DOHH2 (cell line): ENCODE measurements around the gene LCN9.

Source experiments
- H3F3A ChIP-seq: fragments of 200-600 bp; sonication (generic), shearing (Covaris generic); 2 replicates; pipeline ENCODE4 v1.6.0; 2016; ENCODE audit warnings: antibody characterized with exemption, mild to moderate bottlenecking; ENCODE audit not compliant: control insufficient read depth, insufficient read depth
- H3K27ac ChIP-seq: fragments of 200-600 bp; sonication (generic); 2 replicates; pipeline ENCODE4 v1.5.1; 2014; ENCODE audit warnings: low read depth, mild to moderate bottlenecking, low read length, moderate library complexity
- H3K27me3 ChIP-seq: fragments of 200-600 bp; sonication (generic); 2 replicates; pipeline ENCODE4 v1.6.1; 2014; ENCODE audit warnings: mild to moderate bottlenecking, low read length, mixed read lengths; ENCODE audit not compliant: control insufficient read depth
- H3K36me3 ChIP-seq: fragments of 200-600 bp; sonication (generic); 2 replicates; pipeline ENCODE4 v1.6.1; 2014; ENCODE audit warnings: mild to moderate bottlenecking, low read length, moderate library complexity, mixed read lengths; ENCODE audit not compliant: control insufficient read depth
- H3K4me1 ChIP-seq: fragments of 200-600 bp; sonication (generic); 2 replicates; pipeline ENCODE4 v1.6.1; 2014; ENCODE audit warnings: mild to moderate bottlenecking, low read length, mixed read lengths; ENCODE audit not compliant: control insufficient read depth
- H3K4me2 ChIP-seq: fragments of 200-600 bp; sonication (generic); 2 replicates; pipeline ENCODE4 v1.6.0; 2014; ENCODE audit warnings: mild to moderate bottlenecking, low read length, moderate library complexity
- H3K4me3 ChIP-seq: fragments of 200-600 bp; sonication (generic); 2 replicates; pipeline ENCODE4 v1.5.1; 2014; ENCODE audit warnings: mild to moderate bottlenecking, low read length, mixed read lengths
- H3K79me2 ChIP-seq: fragments of 200-600 bp; sonication (generic); 2 replicates; pipeline ENCODE4 v1.6.1; 2014; ENCODE audit warnings: mild to moderate bottlenecking, low read length, mixed read lengths; ENCODE audit not compliant: control insufficient read depth
- H3K9me2 ChIP-seq: fragments of 200-600 bp; sonication (generic); replicated peaks from 2 replicates; pipeline ENCODE4 v1.6.1; 2014; ENCODE audit warnings: mild to moderate bottlenecking, low read length, mixed read lengths; ENCODE audit not compliant: control insufficient read depth
- H3K9me3 ChIP-seq: fragments of 200-600 bp; sonication (generic); 2 replicates; pipeline ENCODE4 v1.6.1; 2014; ENCODE audit warnings: antibody characterized with exemption, low read length, mixed read lengths; ENCODE audit not compliant: control insufficient read depth, insufficient read depth
- H4K20me1 ChIP-seq: fragments of 200-600 bp; sonication (generic); 2 replicates; pipeline ENCODE4 v1.6.0; 2014; ENCODE audit warnings: low read depth, mild to moderate bottlenecking, antibody characterized with exemption, low read length, moderate library complexity; ENCODE audit not compliant: control insufficient read depth, insufficient read depth
- EZH2phosphoT487 ChIP-seq: fragments of 200-600 bp; sonication (generic); IDR thresholded peaks from 2 replicates; pipeline ENCODE4 v1.6.1; 2017; ENCODE audit warnings: borderline replicate concordance, mild to moderate bottlenecking, antibody characterized with exemption, low read length, moderate library complexity, mixed read lengths
- TF ChIP-seq, protein P1 (sequence below): fragments of 200-600 bp; sonication (generic); IDR thresholded peaks from one replicate; pipeline ENCODE4 v1.5.1; 2014; ENCODE audit warnings: antibody characterized with exemption, mild to moderate bottlenecking, low read depth, low read length; ENCODE audit not compliant: poor library complexity, severe bottlenecking

The LCN9 gene

GRCh38 chr9:135663857-135664256 lies 748 bp downstream of the LCN9 start:
- no peaks in the 10 kb centered on the region for H3K79me2 ChIP-seq
- H3K4me1 ChIP-seq: no peaks in the 10 kb centered on the region
- no peaks in the 10 kb centered on the region for H3K9me3 ChIP-seq
- H3F3A ChIP-seq: no peaks in the 10 kb centered on the region
- H3K4me2 ChIP-seq: no peak overlapping the region
- H3K27ac ChIP-seq: no peak overlapping the region
- H3K9me2 ChIP-seq: no peaks in the 10 kb centered on the region
- no peaks in the 10 kb centered on the region for H4K20me1 ChIP-seq
- H3K4me3 ChIP-seq: no peak overlapping the region
- TF ChIP-seq EZH2phosphoT487: no peak
- TF ChIP-seq, protein P1, sequence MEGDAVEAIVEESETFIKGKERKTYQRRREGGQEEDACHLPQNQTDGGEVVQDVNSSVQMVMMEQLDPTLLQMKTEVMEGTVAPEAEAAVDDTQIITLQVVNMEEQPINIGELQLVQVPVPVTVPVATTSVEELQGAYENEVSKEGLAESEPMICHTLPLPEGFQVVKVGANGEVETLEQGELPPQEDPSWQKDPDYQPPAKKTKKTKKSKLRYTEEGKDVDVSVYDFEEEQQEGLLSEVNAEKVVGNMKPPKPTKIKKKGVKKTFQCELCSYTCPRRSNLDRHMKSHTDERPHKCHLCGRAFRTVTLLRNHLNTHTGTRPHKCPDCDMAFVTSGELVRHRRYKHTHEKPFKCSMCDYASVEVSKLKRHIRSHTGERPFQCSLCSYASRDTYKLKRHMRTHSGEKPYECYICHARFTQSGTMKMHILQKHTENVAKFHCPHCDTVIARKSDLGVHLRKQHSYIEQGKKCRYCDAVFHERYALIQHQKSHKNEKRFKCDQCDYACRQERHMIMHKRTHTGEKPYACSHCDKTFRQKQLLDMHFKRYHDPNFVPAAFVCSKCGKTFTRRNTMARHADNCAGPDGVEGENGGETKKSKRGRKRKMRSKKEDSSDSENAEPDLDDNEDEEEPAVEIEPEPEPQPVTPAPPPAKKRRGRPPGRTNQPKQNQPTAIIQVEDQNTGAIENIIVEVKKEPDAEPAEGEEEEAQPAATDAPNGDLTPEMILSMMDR: no peak
- no peaks in the 10 kb centered on the region for H3K36me3 ChIP-seq
- H3K27me3 ChIP-seq: no peaks in the 10 kb centered on the region

DNA sequence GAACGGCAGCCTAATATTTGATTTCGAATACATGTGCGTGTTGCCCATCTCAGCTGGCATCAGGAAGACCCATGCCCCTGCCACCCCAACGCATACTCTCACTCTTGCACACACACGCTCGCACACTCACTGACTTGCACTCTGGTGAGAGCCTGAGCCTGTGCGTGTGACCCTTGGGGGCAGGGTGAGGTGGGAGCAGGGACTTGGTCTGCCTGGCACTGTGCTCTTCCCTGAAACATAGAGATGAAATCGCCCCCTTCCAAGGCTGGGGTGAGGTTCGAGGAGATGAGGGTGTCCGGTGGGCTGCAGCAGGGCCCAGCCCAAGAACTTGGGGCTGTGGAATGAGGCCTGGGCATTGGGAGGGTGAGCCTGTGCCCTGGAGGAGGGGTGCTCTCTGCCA lies 1.2 kb downstream of the LCN9 start:
- no peaks in the 10 kb centered on the region for H3K9me3 ChIP-seq
- H3K27ac ChIP-seq: no peak overlapping the region
- H3K79me2 ChIP-seq: no peaks in the 10 kb centered on the region
- H3K27me3 ChIP-seq: no peaks in the 10 kb centered on the region
- H3K9me2 ChIP-seq: no peaks in the 10 kb centered on the region
- H3K4me2 ChIP-seq: no peak overlapping the region
- no peaks in the 10 kb centered on the region for H4K20me1 ChIP-seq
- H3K4me1 ChIP-seq: no peaks in the 10 kb centered on the region
- H3F3A ChIP-seq: no peaks in the 10 kb centered on the region
- H3K36me3 ChIP-seq: no peaks in the 10 kb centered on the region
- TF ChIP-seq, protein P1: no peak
- no peak for TF ChIP-seq EZH2phosphoT487
- H3K4me3 ChIP-seq: no peak overlapping the region

DNA sequence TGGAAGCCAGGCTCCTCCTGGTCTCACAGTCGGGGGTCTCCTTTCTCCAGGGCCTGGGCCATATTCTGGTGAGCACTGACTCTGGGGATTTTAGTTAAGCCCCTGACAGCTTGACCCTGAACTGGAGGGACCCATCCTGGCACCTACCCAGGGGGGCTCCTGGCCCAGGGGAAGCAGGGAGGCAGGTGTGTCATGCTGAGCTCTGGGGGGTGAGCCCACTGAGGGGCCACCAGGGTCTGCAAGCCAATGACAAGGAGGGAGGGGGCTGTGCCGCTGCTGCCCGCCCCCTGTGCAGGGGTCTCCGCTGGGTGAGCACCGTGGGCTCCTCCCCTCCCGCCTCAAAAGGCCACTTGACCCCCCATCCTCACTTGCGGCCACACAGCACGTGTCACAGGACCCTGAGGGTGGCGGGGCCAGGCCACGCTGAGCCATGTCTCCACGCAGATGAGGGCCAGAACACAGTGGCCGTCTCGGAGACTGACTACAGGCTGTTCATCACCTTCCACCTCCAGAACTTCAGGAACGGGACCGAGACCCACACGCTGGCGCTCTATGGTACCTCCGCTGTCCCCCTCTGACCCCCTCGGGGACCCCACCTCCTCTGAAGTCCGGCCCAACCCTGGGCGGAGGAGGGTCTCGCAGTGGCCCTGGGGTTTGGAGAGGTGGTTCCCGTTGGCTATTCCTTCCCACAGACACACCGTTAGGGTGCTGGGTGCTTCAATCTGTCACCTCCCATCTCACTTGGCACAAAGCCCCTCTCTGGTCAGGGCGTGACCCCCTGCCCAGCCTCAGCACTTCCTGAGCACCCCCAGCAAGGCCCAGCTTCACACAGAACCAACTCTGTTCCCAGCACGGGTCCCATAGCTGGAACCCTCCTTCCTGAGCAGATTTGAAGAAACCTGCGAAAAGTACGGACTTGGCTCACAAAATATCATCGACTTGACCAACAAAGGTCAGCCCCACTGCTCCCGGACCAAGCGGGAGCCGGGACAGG lies 2.0 kb downstream of the LCN9 start:
- H3K36me3 ChIP-seq: no peaks in the 10 kb centered on the region
- H3K4me1 ChIP-seq: no peaks in the 10 kb centered on the region
- no peak overlapping the region for H3K4me3 ChIP-seq
- H3K27ac ChIP-seq: no peak overlapping the region
- no peaks in the 10 kb centered on the region for H3F3A ChIP-seq
- no peak overlapping the region for H3K4me2 ChIP-seq
- no peaks in the 10 kb centered on the region for H3K9me3 ChIP-seq
- H4K20me1 ChIP-seq: no peaks in the 10 kb centered on the region
- H3K9me2 ChIP-seq: no peaks in the 10 kb centered on the region
- H3K27me3 ChIP-seq: no peaks in the 10 kb centered on the region
- no peak for TF ChIP-seq EZH2phosphoT487
- TF ChIP-seq, protein P1: no peak
- no peaks in the 10 kb centered on the region for H3K79me2 ChIP-seq
